H1 (cell line): ENCODE measurements around the gene NDUFS5. TPM values are rescaled to one million over a fixed set of nuclear protein-coding genes. Genes with fewer than 3 reads are reported as not detected.
A peak's percentile ranks its signal among the peaks of the same experiment; 100 is the strongest.

ENCODE experiments used
- FOSL1 ChIP-seq: IDR thresholded peaks from 2 replicates; pipeline ENCODE4 v1.6.1; 2011; ENCODE audit warnings: mild to moderate bottlenecking, low read depth, low read length, moderate library complexity; ENCODE audit not compliant: insufficient read depth
- POLR2A ChIP-seq, 2 experiments: IDR thresholded peaks; 1 replicate in 1 of 2; 2 replicates in 1 of 2; pipeline ENCODE4 v1.6.1; 2011; ENCODE audit warnings: low read depth in 2 of 2, low read length in 2 of 2, mild to moderate bottlenecking in 2 of 2; ENCODE audit errors: control extremely low read depth in 1 of 2
- SIN3A ChIP-seq, 2 experiments: IDR thresholded peaks in 1 of 2; conservative IDR thresholded peaks in 1 of 2; 2 replicates each; pipeline ENCODE4 v1.6.1; 2011 to 2012; ENCODE audit warnings: low read length in 2 of 2, improper control_type of control experiment in 1 of 2, low read depth in 1 of 2, mild to moderate bottlenecking in 1 of 2
- SUZ12 ChIP-seq: fragments of 200-600 bp; sonication (generic); IDR thresholded peaks from 2 replicates; pipeline ENCODE4 v1.6.1; 2012; ENCODE audit warnings: mild to moderate bottlenecking, inconsistent platforms, low read length, moderate library complexity, mixed read lengths
- polyA plus RNA-seq, 7 experiments: library from polyadenylated mRNA; depleted of rRNA in 3 of 7; stranded (reverse) in 5 of 7; unstranded in 2 of 7; fragments of >200 nt in 5 of 7; fragments of 200-250 nt in 2 of 7; gene quantifications; 1 replicate in 5 of 7; 2 replicates in 1 of 7; 4 replicates in 1 of 7; pipeline versions ENCODE4 v1.2.1 to v1.2.3, GENCODE V29; 2011 to 2013; ENCODE audit warnings: missing spikeins in 2 of 7, mixed read lengths in 2 of 7
- total RNA-seq: library from RNA; stranded (reverse); fragmentation: NEBNext Ultra II Directional; extraction: Animal tissue kit (Norgen Biotek cat#: 25700); gene quantifications from 2 replicates; pipeline ENCODE4 v1.2.1, GENCODE V29; 2021
- TF ChIP-seq, protein P1 (sequence below): IDR thresholded peaks from 2 replicates; pipeline ENCODE4 v1.6.1; 2012; ENCODE audit warnings: inconsistent platforms

The NDUFS5 gene
- total and polyA plus RNA-seq, 2 of the 8 experiments (the other 6 are each of a cell fraction or from before 2014, with no cell fraction given), result 435 to 835 TPM

DNA sequence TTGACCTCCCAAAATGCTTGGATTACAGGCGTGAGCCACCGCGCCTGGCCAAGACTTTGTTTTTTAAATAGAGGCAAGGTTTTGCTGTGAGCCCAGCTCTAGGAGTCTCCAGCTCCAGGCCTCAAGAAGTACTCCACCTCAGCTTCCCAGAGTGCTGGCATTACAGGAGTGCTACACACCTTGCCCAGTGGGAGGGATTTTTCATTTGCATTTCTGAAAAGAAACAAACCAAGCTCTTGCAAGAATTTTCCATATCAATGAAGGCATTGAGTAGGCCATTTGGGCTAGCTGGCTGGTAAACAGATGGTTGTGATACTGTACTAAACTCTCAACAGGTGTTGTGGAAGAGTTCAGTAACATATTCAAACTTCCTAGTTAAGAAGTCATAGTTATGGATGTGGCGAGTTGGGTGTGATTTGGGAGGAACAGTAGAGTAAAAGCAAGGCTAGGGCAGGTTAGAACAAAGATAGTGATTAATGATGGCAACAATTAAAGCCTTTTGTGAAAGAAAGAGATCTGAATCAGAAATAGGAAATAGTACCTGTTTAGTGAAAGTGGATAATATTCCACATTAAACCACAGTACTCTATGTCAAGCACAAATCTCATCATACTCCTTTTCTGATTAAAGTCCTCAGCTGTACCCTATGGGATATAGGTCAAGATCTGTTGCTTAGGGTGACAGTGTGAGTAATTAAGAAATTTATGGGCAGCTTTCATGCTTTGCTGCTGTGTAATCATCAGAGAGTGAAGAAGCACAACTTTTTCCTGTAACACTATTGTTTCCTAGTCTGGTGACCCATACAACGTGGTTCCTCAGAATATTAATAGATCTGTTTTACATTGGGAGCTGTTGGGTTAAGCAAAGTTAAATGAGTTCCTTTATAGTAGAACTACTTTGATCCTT, 24.4 kb upstream of the NDUFS5 start (continued):
- TF ChIP-seq, protein P1, sequence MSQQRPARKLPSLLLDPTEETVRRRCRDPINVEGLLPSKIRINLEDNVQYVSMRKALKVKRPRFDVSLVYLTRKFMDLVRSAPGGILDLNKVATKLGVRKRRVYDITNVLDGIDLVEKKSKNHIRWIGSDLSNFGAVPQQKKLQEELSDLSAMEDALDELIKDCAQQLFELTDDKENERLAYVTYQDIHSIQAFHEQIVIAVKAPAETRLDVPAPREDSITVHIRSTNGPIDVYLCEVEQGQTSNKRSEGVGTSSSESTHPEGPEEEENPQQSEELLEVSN, result no peak
- TF ChIP-seq POLR2A (IDR thresholded peaks at IDR 0.05; ENCODE audit: control extremely low read depth in 1 of 2, low read depth in 2 of 2, low read length in 2 of 2) (peak in 1 of 2 experiments; percentile 12; a peak in 2 of 3 replicates), SIN3A (conservative IDR thresholded peaks at IDR 0.05 in 1 of 2, IDR thresholded peaks at IDR 0.05 in 1 of 2; ENCODE audit: low read depth in 1 of 2, low read length in 2 of 2) (no peak), SUZ12 (no peak), FOSL1 (no peak)
